Stimulated activated CD4-positive, alpha-beta T cell treated with anti-CD3 and anti-CD28 coated beads, Interleukin-15, amount 100 ng/mL, for 48 hours (primary cell): ENCODE measurements around the gene TAS2R16.
"Not testable (repeated sequence)": the region's sequence is repeated elsewhere in the genome, so short reads cannot be mapped to it uniquely, and the experiment has no call there.

Source experiments
- DNase-seq, 2 donors: peaks; one replicate each; pipeline ENCODE4 v3.0.0-alpha.2; 2020; ENCODE audit warnings: low read depth in 2 of 2

TAS2R16 gene

DNA sequence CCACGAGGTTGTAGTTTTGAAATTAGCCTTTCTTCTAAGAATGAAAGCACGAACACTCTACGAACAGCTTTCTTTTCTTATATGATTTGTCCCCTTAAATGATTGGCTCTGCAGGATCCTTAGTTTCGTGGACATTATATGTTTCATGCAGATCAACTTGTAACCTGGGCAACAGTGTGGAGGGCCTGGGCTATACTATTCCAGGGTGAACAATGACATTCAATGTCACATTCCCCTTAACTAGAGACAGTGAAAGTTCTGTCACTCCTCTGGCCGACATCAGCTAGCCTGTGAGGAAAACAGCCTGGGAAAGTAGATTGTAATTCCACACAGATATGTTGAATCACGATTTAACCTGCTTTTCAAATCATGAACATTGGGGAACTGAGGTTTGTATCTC lies 23.4 kb downstream of the TAS2R16 start:
- DNase-seq = no peak

DNA sequence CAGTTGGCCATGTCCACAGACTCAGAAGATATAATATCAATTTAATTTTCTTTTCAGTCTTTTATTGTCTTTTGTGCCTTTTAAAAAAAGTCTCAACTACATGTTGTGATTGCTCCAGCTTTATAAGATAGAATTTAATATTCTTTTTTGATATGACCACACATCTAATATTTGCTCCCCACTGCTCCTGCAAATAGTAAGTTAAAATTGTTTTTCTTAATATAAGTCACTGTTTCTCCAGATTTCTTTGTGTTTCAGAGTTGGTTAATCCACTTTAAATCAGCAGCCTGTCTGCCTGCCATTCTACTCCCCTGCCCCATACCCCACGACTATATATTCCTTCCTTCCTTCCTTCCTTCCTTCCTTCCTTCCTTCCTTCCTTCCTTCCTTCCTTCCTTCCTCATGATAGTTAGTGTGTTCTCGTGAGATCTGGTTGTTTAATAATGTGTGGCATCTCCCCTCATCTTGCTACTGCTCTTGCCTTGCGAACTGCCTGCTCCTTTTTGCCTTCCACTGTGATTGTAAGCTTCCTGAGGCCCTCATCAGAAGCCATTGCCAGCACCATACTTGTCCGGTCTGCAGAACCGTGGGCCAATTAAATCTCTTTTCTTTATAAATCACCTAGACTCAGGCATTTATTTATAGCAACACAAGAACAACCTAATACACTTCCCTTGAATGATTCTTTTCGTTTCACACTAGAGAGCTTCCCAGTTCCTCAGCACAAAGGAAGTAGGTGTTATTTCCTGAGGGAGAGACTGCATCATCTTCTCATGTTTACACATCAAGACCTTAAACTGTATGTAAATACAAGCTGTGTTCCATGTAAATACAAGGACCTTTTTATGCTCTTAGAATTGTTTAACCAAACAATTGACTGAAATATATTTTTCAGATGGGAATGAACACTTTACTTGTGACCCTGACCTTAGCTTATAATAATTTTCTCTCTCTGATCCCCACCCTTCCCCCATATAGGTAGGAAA lies 24.5 kb downstream of the TAS2R16 start:
- no peak for DNase-seq

DNA sequence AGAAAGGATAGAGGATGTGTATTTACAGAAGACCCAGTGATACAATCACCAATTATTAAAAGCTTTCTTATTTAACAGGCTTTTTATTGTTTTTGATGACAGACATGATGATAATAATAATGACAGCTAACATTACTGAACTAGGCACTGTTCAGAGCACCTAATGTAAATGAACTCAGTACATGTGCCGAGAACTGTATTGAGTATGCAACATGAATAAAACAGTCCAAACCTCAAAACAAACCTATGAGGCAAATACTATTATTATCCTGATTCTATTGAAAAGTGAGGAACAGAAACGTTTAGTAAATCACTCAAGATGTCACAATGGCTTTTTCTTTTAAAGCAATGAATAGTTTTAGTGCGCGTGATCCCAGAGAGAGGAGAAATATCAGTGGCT lies 27.1 kb downstream of the TAS2R16 start:
- DNase-seq = no peak

DNA sequence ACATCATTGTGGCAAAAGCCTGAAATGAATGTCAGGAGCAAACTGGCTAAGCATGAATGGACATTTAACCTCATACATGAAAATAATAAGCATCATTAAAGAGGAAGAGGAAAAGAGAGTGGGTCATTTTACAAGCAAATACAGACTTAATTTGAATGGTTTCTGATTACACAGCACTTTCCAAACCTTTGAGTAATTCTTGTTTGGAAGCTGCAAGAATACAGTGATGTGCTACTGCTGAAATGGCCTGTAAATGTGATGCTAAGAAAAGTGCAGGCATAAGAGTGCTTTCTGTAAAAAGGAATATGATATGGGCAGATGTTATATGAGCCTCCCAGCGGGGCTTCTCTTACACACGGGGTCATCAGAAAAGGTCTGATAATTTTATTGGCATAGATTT lies 30.2 kb downstream of the TAS2R16 start:
- no peak for DNase-seq

DNA sequence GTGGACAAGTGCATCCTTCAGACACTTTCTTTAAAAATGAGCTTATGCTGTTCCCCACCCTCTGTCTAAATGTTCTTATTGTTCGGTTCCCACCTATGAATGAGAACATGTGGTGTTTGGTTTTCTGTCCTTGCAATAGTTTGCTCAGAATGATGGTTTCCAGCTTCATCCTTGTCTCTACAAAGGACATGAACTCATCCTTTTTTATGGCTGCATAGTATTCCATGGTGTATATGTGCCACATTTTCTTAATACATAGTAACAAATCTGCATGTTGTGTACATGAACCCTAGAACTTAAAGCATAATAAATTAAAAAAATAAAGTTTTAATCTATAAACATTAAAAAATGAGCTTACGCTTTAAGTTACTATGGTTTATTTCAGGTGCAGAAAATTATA lies 41.8 kb downstream of the TAS2R16 start:
- DNase-seq = not testable (repeated sequence)

DNA sequence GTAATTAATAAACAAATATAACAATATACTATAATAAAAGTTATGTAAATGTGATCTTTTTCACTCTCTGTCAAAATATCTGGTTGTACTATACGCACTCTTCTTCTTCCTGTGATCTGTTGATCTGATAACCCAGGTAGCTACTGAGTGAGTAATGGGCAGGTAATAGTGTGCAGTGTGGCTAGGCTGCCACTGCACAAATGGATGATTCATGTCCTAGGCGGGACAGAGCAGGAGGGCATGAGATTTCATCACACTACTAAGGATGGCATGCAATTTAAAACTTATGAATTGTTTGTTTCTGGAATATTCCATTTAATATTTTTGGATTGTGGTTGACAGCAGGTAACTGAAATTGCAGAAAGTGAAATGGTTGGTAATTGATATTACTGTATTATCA lies 44.5 kb downstream of the TAS2R16 start:
- no peak for DNase-seq

DNA sequence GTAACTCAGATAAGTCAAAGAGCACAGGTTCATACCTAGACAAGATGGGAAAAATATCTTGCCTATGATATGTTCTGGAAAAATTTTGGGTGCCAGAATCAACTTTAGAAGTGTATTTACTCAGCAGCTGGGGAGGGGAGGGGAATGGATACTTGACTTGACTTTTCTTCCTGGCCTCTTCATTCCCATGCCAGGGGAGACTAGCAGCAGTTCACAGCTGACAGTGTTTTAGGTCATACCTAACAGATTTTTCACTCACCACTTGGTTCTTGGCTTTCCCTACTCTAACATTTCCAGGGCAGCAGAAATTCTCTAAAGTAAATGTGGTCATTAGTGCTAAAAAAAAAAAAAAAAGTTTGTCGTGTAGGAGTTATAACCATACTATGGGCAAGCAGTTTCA lies 46.3 kb downstream of the TAS2R16 start:
- no peak for DNase-seq
